Central memory CD8-positive, alpha-beta T cell (primary cell): ENCODE data around the gene TRIM45.

ENCODE experiments used
- ATAC-seq: fragments of 150-1000 bp; cut with Tn5 transposase; replicated peaks from 2 replicates; pipeline ENCODE4 v1.10.0; 2022; ENCODE audit warnings: mild to moderate bottlenecking, moderate FRiP score, moderate number of reproducible peaks; ENCODE audit not compliant: poor library complexity, severe bottlenecking; ENCODE audit errors: extremely low read depth
- DNase-seq, 2 donors: peaks; one replicate each; pipeline ENCODE4 v3.0.0; 2021; ENCODE audit warnings: low spot score in 2 of 2
- H3K27ac Mint-ChIP-seq: one replicate; pipeline ENCODE4 v1.8.0; 2022; ENCODE audit warnings: low read depth, mild to moderate bottlenecking, moderate library complexity, mixed read lengths
- H3K27me3 Mint-ChIP-seq: one replicate; pipeline ENCODE4 v1.8.0; 2022; ENCODE audit warnings: mixed read lengths
- H3K36me3 Mint-ChIP-seq: one replicate; pipeline ENCODE4 v1.8.0; 2022; ENCODE audit warnings: mild to moderate bottlenecking, moderate library complexity, mixed read lengths; ENCODE audit not compliant: insufficient read depth
- H3K4me1 Mint-ChIP-seq: one replicate; pipeline ENCODE4 v1.8.0; 2022; ENCODE audit warnings: mixed read lengths
- H3K4me3 Mint-ChIP-seq: one replicate; pipeline ENCODE4 v1.8.0; 2022; ENCODE audit warnings: mild to moderate bottlenecking, moderate library complexity, mixed read lengths
- H3K9me3 Mint-ChIP-seq: one replicate; pipeline ENCODE4 v1.8.0; 2022; ENCODE audit warnings: mixed read lengths

The TRIM45 gene

GRCh38 chr1:117089996-117090395 is 31.6 kb downstream of the TRIM45 start:
- DNase-seq (no peak), ATAC-seq (no peak)
- Mint-ChIP-seq H3K27me3 (no peaks in the 10 kb centered on the region), H3K4me1 (no peaks in the 10 kb centered on the region), H3K27ac (no peak overlapping the region), H3K36me3 (peaks cover 17% of the 10 kb centered on the region), H3K4me3 (no peak overlapping the region), H3K9me3 (no peaks in the 10 kb centered on the region)

- no peak overlapping the region for H3K27ac Mint-ChIP-seq
- no peaks in the 10 kb centered on the region for H3K27me3 Mint-ChIP-seq
- ATAC-seq (no peak), DNase-seq (no peak)
- no peak overlapping the region for H3K4me3 Mint-ChIP-seq
- peaks cover 19% of the 10 kb centered on the region for H3K36me3 Mint-ChIP-seq
- no peaks in the 10 kb centered on the region for H3K4me1 Mint-ChIP-seq
- H3K9me3 Mint-ChIP-seq: no peaks in the 10 kb centered on the region
These were observed 33.9 kb downstream of the TRIM45 start for GRCh38 chr1:117087686-117088085.

- H3K36me3 Mint-ChIP-seq: peaks cover 23% of the 10 kb centered on the region
- H3K4me1 Mint-ChIP-seq: no peaks in the 10 kb centered on the region
- no peak overlapping the region for H3K27ac Mint-ChIP-seq
These were observed 37.3 kb downstream of the TRIM45 start for GRCh38 chr1:117084231-117084630.

GRCh38 chr1:117079737-117080136 is 41.8 kb downstream of the TRIM45 start:
- Mint-ChIP-seq H3K4me3 (no peak overlapping the region), H3K36me3 (peaks cover 42% of the 10 kb centered on the region), H3K9me3 (no peaks in the 10 kb centered on the region), H3K27me3 (no peaks in the 10 kb centered on the region), H3K4me1 (no peaks in the 10 kb centered on the region), H3K27ac (no peak overlapping the region)
- ATAC-seq (no peak), DNase-seq (no peak)

More at GRCh38 chr1:117084231-117084630, 37.3 kb downstream of the TRIM45 start:
- ATAC-seq: no peak
- Mint-ChIP-seq H3K27me3 (no peaks in the 10 kb centered on the region), H3K4me3 (no peak overlapping the region), H3K9me3 (no peaks in the 10 kb centered on the region)
- DNase-seq: no peak

- Mint-ChIP-seq H3K9me3 (no peaks in the 10 kb centered on the region), H3K4me1 (no peaks in the 10 kb centered on the region), H3K4me3 (no peak overlapping the region), H3K36me3 (peaks cover 44% of the 10 kb centered on the region), H3K27me3 (no peaks in the 10 kb centered on the region), H3K27ac (no peak overlapping the region)
- ATAC-seq (no peak), DNase-seq (no peak)
These were observed 44.3 kb downstream of the TRIM45 start for GRCh38 chr1:117077267-117077666.

- Mint-ChIP-seq H3K4me3 (no peak overlapping the region), H3K4me1 (peaks cover 4% of the 10 kb centered on the region), H3K36me3 (peaks cover 40% of the 10 kb centered on the region), H3K27me3 (no peaks in the 10 kb centered on the region), H3K27ac (peak overlapping the region; percentile 52), H3K9me3 (no peaks in the 10 kb centered on the region)
- no peak for ATAC-seq
- no peak for DNase-seq
These were observed 44.9 kb downstream of the TRIM45 start for GRCh38 chr1:117076648-117077047.

GRCh38 chr1:117070124-117070523 is 51.4 kb downstream of the TRIM45 start:
- Mint-ChIP-seq H3K4me1 (peaks cover 12% of the 10 kb centered on the region), H3K4me3 (no peak overlapping the region), H3K9me3 (no peaks in the 10 kb centered on the region), H3K27me3 (no peaks in the 10 kb centered on the region), H3K36me3 (peaks cover 11% of the 10 kb centered on the region), H3K27ac (no peak overlapping the region)
- DNase-seq (no peak), ATAC-seq (peak; percentile 56)

- H3K27ac Mint-ChIP-seq: no peak overlapping the region
- ATAC-seq (no peak), DNase-seq (no peak)
- no peak overlapping the region for H3K4me3 Mint-ChIP-seq
- no peaks in the 10 kb centered on the region for H3K27me3 Mint-ChIP-seq
- H3K36me3 Mint-ChIP-seq: peaks cover 9% of the 10 kb centered on the region
- H3K4me1 Mint-ChIP-seq: peaks cover 12% of the 10 kb centered on the region
- H3K9me3 Mint-ChIP-seq: no peaks in the 10 kb centered on the region
These were observed 52.2 kb downstream of the TRIM45 start for GRCh38 chr1:117069220-117069844.

- ATAC-seq (no peak), DNase-seq (no peak)
- Mint-ChIP-seq H3K4me1 (peaks cover 17% of the 10 kb centered on the region), H3K27me3 (no peaks in the 10 kb centered on the region), H3K36me3 (peaks cover 7% of the 10 kb centered on the region), H3K4me3 (no peak overlapping the region), H3K27ac (no peak overlapping the region), H3K9me3 (no peaks in the 10 kb centered on the region)
These were observed 53.0 kb downstream of the TRIM45 start for GRCh38 chr1:117068580-117068979.

- ATAC-seq (peak; percentile 65), DNase-seq (no peak)
- Mint-ChIP-seq H3K9me3 (no peaks in the 10 kb centered on the region), H3K27ac (no peak overlapping the region), H3K4me1 (peaks cover 22% of the 10 kb centered on the region), H3K36me3 (peaks cover 6% of the 10 kb centered on the region), H3K27me3 (no peaks in the 10 kb centered on the region), H3K4me3 (no peak overlapping the region)
These were observed 53.8 kb downstream of the TRIM45 start for GRCh38 chr1:117067533-117068370.

- H3K4me1 Mint-ChIP-seq: peaks cover 30% of the 10 kb centered on the region
- peaks cover 6% of the 10 kb centered on the region for H3K36me3 Mint-ChIP-seq
- ATAC-seq: no peak
These were observed 55.2 kb downstream of the TRIM45 start for GRCh38 chr1:117066367-117066766.

GRCh38 chr1:117061986-117062415 is 59.5 kb downstream of the TRIM45 start:
- no peak overlapping the region for H3K4me3 Mint-ChIP-seq
- peaks cover 45% of the 10 kb centered on the region for H3K4me1 Mint-ChIP-seq
- no peaks in the 10 kb centered on the region for H3K9me3 Mint-ChIP-seq
- H3K36me3 Mint-ChIP-seq: peaks cover 12% of the 10 kb centered on the region
- no peak overlapping the region for H3K27ac Mint-ChIP-seq
- DNase-seq: no peak
- H3K27me3 Mint-ChIP-seq: no peaks in the 10 kb centered on the region
- no peak for ATAC-seq

More at GRCh38 chr1:117066367-117066766, 55.2 kb downstream of the TRIM45 start:
- no peak for DNase-seq
- Mint-ChIP-seq H3K27ac (no peak overlapping the region), H3K4me3 (no peak overlapping the region), H3K27me3 (no peaks in the 10 kb centered on the region), H3K9me3 (no peaks in the 10 kb centered on the region)
